Central memory CD4-positive, alpha-beta T cell (primary cell): ENCODE results near the gene ANKRD11.

Source experiments
- DNase-seq: peaks from one replicate; pipeline ENCODE4 v3.0.0; 2022

ANKRD11 gene

GRCh38 chr16:89361751-89362539 lies 128.4 kb downstream of the ANKRD11 start:
- DNase-seq: no peak

- DNase-seq: peak; percentile 85
Observed at GRCh38 chr16:89360760-89361435, 129.5 kb downstream of the ANKRD11 start.

- no peak for DNase-seq
Observed at GRCh38 chr16:89359264-89360147, 130.9 kb downstream of the ANKRD11 start.

GRCh38 chr16:89358030-89359005 lies 132.0 kb downstream of the ANKRD11 start:
- DNase-seq: peak; percentile 56

GRCh38 chr16:89357055-89357816 lies 133.1 kb downstream of the ANKRD11 start:
- DNase-seq: no peak

- DNase-seq: no peak
Observed at GRCh38 chr16:89355686-89356085, 134.7 kb downstream of the ANKRD11 start.

GRCh38 chr16:89355007-89355406 lies 135.4 kb downstream of the ANKRD11 start:
- DNase-seq: no peak

- no peak for DNase-seq
Observed at GRCh38 chr16:89354325-89354724, 136.0 kb downstream of the ANKRD11 start.

GRCh38 chr16:89352091-89352681 lies 138.2 kb downstream of the ANKRD11 start:
- DNase-seq: no peak

- DNase-seq: no peak
Observed at GRCh38 chr16:89351645-89352044, 138.7 kb downstream of the ANKRD11 start.

- no peak for DNase-seq
Observed at GRCh38 chr16:89350701-89351380, 139.5 kb downstream of the ANKRD11 start.

GRCh38 chr16:89349947-89350633 lies 140.3 kb downstream of the ANKRD11 start:
- DNase-seq: peak; percentile 33

GRCh38 chr16:89347807-89348206 lies 142.6 kb downstream of the ANKRD11 start:
- no peak for DNase-seq

GRCh38 chr16:89346869-89347268 lies 143.5 kb downstream of the ANKRD11 start:
- no peak for DNase-seq

GRCh38 chr16:89345642-89346150 lies 144.7 kb downstream of the ANKRD11 start:
- no peak for DNase-seq

- no peak for DNase-seq
Observed at GRCh38 chr16:89344846-89345611, 145.3 kb downstream of the ANKRD11 start.

GRCh38 chr16:89344458-89344834 lies 145.9 kb downstream of the ANKRD11 start:
- DNase-seq: no peak
